ENCODE measurements around the gene CTBP2.

CTBP2 gene

DNA sequence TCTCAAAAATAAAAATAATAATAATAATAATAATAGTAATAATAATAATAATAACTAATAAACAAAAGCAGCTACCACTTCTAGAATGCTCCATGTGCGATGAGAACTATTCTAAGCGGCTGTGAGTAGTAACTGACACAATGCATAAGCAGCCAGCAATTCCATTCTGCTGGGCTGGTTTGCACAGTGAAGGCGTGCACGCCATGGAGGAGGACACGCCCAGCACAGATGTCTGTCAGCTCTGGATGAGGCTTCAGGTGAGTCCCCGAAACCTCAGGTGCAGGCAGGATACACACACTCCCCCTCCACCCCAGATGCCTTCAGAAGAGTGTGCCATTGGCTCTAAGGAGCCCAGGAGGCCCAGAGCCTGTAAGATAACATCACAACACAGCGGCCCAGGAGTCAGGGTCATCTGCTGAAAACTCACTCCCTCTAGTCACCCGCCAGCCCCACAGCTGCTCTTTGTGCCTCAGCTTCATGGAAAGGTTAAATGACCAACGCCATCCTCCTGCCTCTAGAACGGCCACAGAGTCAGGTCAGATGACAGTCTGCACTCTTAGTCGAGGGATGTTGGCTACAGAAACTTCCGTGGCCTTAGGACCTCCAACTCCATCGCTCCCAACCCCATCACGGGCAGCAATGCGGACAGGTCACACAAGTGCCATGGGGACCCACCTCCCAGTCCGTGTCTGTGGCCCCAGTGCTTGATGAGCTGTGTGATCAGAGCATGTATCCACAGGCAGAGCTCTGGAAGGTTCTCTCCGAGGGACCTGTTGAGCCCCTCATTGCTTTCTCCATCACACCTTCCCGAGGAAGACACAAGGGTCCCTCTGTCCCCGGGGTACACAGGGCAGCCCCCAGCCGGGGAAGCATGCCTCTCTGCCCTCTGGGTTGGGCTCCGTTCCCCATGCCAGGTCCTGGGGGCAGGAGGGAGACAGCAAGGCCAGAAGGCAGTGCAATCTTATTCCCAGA, 103.9 kb downstream of the CTBP2 start:
- peak overlapping the region; percentile 52 for H3K9ac ChIP-seq (ENCODE audit: low read length)
- H3K4me1 ChIP-seq (ENCODE audit: control insufficient read depth, insufficient read depth, low read length) = peaks cover 47% of the 10 kb centered on the region
- H3K4me3 ChIP-seq (ENCODE audit: low read length) = no peak overlapping the region

DNA sequence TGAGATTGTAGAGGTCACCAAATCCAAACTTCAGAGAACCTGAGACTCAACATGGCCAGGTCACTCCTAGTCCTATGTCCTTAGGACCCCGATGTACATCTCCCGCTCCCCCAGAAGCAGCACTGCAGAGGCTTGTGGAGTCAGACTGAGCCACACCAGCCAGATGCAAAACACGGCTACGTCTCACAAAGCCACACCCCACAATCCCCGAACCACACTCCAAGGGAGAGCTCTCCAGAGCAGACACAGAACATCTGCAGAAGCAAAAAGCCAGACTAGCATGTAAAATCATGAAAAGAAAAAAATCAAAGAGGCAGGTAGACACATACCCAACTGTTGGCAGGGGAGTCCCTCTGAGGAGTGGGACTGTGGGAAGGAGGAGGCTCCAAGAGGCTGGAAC, 104.9 kb downstream of the CTBP2 start:
- Histone ChIP-seq H3K4me1 (ENCODE audit: control insufficient read depth, insufficient read depth, low read length) (peaks cover 43% of the 10 kb centered on the region), H3K36me3 (ENCODE audit: control insufficient read depth, insufficient read depth, low read length) (no peaks in the 10 kb centered on the region), H3K27me3 (ENCODE audit: control insufficient read depth, insufficient read depth, low read length) (no peaks in the 10 kb centered on the region), H3K9ac (ENCODE audit: low read length) (no peak overlapping the region), H3K4me3 (ENCODE audit: low read length) (no peak overlapping the region), H3K9me3 (ENCODE audit: control insufficient read depth, low read length) (no peaks in the 10 kb centered on the region)

More for the DNA sequence above, 103.9 kb downstream of the CTBP2 start:
- Histone ChIP-seq H3K36me3 (ENCODE audit: control insufficient read depth, insufficient read depth, low read length) (no peaks in the 10 kb centered on the region), H3K27me3 (ENCODE audit: control insufficient read depth, insufficient read depth, low read length) (no peaks in the 10 kb centered on the region), H3K9me3 (ENCODE audit: control insufficient read depth, low read length) (no peaks in the 10 kb centered on the region)

DNA sequence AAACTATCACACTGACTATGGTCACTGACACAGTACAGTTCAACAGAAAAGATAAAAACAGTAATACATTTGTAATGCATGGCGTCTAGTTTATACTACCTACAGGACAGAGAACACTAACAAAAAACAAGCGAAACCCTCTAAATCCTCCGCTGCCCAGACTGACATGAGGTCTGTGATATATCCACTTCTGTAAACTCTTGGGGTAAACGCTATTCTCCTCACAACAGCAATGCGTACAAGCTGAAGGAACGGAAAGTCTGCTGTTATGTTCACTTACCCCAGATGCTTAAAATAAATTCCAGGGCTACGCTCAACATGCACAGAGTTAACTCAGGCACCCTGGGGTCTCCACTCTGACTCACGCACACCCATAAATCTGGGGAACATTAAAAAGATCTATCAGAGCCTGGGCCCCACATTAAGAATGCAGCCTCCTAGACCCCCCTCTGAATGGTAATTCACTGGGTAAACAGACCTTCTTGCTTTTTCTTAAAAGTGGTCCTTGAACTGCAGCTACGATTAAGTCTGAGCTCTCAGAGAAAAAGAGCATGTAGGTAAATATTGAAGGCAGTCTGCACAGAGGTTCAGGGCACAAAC, 105.6 kb downstream of the CTBP2 start:
- Histone ChIP-seq H3K4me3 (ENCODE audit: low read length) (no peak overlapping the region), H3K27me3 (ENCODE audit: control insufficient read depth, insufficient read depth, low read length) (no peaks in the 10 kb centered on the region), H3K9me3 (ENCODE audit: control insufficient read depth, low read length) (no peaks in the 10 kb centered on the region), H3K36me3 (ENCODE audit: control insufficient read depth, insufficient read depth, low read length) (no peaks in the 10 kb centered on the region), H3K4me1 (ENCODE audit: control insufficient read depth, insufficient read depth, low read length) (peaks cover 44% of the 10 kb centered on the region), H3K9ac (ENCODE audit: low read length) (no peak overlapping the region)

DNA sequence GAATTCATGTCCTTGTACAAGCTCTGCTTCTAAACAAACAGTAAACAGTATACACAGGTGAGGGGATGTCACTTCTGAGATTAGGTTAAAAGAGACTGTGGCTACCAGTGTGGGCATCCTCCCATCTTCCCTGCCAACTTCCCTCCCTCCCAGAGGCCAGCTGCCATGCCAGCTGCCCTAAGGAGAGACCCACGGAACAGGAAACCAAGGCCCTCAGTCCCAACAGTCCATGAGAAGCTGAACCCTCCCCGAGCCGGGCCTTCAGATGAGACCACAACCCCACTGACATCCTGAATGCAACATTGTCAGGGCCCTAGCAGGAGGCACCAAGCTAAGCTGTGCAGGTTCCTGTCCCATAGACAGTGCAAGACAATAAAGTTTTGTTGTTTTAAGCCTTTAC, 106.1 kb downstream of the CTBP2 start:
- no peaks in the 10 kb centered on the region for H3K27me3 ChIP-seq (ENCODE audit: control insufficient read depth, insufficient read depth, low read length)
- H3K4me3 ChIP-seq (ENCODE audit: low read length) = no peak overlapping the region
- no peaks in the 10 kb centered on the region for H3K36me3 ChIP-seq (ENCODE audit: control insufficient read depth, insufficient read depth, low read length)
- H3K9me3 ChIP-seq (ENCODE audit: control insufficient read depth, low read length) = no peaks in the 10 kb centered on the region
- H3K4me1 ChIP-seq (ENCODE audit: control insufficient read depth, insufficient read depth, low read length) = peaks cover 49% of the 10 kb centered on the region
- H3K9ac ChIP-seq (ENCODE audit: low read length) = no peak overlapping the region

DNA sequence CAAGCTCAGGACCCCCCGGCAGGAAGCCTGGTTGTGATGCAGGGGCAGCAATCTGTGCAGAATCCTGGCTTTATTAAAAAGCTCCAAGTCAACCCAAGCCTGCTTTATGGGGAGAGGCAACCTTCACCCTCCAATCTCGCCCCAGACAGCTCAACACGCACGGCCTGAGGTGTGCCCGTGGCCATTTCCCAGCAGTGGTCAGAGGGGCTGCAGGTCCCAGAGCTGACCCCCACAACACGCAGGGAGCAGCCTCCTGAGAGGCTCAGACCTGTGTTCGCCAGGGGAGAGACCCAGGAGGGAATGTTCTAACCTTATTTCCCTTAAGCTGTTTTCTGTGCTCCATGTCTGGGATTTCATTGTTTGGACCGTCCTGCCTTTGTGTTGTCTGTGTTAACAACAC, 108.2 kb downstream of the CTBP2 start:
- H3K4me1 ChIP-seq (ENCODE audit: control insufficient read depth, insufficient read depth, low read length) = peaks cover 49% of the 10 kb centered on the region
- H3K9ac ChIP-seq (ENCODE audit: low read length) = no peak overlapping the region
- H3K4me3 ChIP-seq (ENCODE audit: low read length) = no peak overlapping the region
- H3K27me3 ChIP-seq (ENCODE audit: control insufficient read depth, insufficient read depth, low read length) = no peaks in the 10 kb centered on the region
- H3K9me3 ChIP-seq (ENCODE audit: control insufficient read depth, low read length) = no peaks in the 10 kb centered on the region
- no peaks in the 10 kb centered on the region for H3K36me3 ChIP-seq (ENCODE audit: control insufficient read depth, insufficient read depth, low read length)

DNA sequence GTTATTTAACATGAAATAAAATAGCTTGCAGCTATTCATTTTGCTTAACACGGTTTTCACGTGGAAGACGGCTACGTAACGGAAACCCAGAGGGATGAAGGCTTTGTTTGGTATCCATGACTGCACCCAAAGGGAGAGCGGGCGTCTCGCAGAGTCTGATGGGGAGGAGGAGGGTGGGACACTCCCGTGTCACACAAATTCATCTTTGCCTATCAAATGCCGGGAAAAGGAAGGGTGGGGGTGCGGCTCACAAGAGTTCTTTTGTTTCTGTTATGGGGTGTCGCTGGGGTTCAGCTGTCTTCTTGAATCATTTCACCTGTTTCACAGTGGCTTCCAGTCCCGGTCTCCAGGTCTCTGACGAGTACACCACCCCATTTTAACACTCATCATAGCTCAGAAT, 110.0 kb downstream of the CTBP2 start:
- no peaks in the 10 kb centered on the region for H3K9me3 ChIP-seq (ENCODE audit: control insufficient read depth, low read length)
- no peaks in the 10 kb centered on the region for H3K36me3 ChIP-seq (ENCODE audit: control insufficient read depth, insufficient read depth, low read length)
- H3K9ac ChIP-seq (ENCODE audit: low read length) = no peak overlapping the region
- peaks cover 53% of the 10 kb centered on the region for H3K4me1 ChIP-seq (ENCODE audit: control insufficient read depth, insufficient read depth, low read length)
- no peaks in the 10 kb centered on the region for H3K27me3 ChIP-seq (ENCODE audit: control insufficient read depth, insufficient read depth, low read length)
- H3K4me3 ChIP-seq (ENCODE audit: low read length) = no peak overlapping the region

DNA sequence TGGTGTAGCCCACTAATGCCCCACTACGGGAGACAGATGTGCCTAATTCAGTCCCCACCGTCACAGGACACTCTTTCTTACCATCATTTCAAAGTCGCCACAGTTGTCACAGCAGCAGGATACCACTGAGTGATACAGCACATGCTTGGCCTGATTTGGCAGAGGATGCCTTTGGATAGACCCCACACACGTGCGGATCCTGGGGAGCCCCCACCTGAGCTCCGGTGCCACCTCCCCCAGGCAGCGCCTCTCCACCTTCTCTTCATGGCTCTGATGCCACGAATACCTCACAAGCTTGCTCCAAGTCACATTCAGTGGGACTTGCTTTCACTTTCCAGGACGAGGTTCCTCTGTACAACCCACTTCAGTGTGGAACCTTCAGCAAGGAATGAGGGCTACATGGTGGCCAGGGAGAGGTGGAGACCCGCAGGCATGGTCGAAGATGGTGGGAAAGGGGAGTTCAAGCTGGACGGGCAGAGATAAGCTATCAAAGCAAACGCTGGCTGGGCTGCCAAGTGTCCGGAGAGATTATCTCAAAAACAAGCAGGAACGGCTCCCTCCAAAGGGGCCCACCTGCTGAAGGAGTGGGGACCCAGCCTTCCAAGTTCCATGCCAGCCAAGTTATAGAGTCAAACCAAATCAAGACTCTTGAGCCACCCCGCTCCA, 111.0 kb downstream of the CTBP2 start:
- no peak overlapping the region for H3K4me3 ChIP-seq (ENCODE audit: low read length)

DNA sequence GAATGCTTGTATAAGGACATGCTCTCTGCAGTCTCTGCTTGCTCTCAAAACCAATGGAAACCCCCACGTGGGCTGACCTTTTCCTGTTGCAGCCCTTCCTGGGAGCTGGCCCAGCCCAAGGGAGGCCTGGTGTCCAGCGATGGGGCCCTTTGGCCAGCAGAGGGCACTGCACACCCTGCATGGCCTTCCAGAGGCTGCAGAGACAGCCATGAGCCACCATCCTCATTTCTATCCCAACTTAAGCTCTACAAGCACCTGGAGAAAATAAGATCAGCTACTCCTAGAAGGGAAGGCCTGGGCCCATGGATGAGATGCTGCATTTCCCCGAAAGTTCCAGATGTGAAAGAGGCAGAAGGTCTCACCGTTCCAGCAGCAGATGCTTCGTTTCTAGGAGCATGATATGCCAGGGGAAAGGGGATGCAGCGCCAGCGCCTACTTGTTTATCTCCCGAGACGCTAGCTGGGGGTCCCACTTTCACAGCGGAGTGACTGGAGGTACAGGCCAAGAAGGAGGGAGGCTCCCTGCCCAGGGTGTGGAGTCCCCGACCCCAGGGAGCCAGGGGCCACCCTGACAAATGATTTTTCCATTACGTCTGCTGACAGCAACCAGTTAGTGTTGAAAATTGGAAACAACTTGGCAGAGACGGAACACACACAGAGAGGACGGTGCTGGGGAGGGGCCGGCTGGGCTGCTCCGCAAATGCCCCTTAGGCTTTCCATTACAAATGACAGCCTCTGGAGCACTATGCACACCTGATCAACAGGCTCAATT, 112.1 kb downstream of the CTBP2 start:
- Histone ChIP-seq H3K4me3 (ENCODE audit: low read length) (no peak overlapping the region), H3K4me1 (ENCODE audit: control insufficient read depth, insufficient read depth, low read length) (peaks cover 53% of the 10 kb centered on the region), H3K9me3 (ENCODE audit: control insufficient read depth, low read length) (no peaks in the 10 kb centered on the region), H3K27me3 (ENCODE audit: control insufficient read depth, insufficient read depth, low read length) (no peaks in the 10 kb centered on the region), H3K9ac (ENCODE audit: low read length) (peak overlapping the region; percentile 17), H3K36me3 (ENCODE audit: control insufficient read depth, insufficient read depth, low read length) (no peaks in the 10 kb centered on the region)

More for the DNA sequence above, 111.0 kb downstream of the CTBP2 start:
- H3K27me3 ChIP-seq (ENCODE audit: control insufficient read depth, insufficient read depth, low read length) = no peaks in the 10 kb centered on the region
- no peaks in the 10 kb centered on the region for H3K36me3 ChIP-seq (ENCODE audit: control insufficient read depth, insufficient read depth, low read length)
- no peaks in the 10 kb centered on the region for H3K9me3 ChIP-seq (ENCODE audit: control insufficient read depth, low read length)
- H3K9ac ChIP-seq (ENCODE audit: low read length) = no peak overlapping the region
- peaks cover 53% of the 10 kb centered on the region for H3K4me1 ChIP-seq (ENCODE audit: control insufficient read depth, insufficient read depth, low read length)

DNA sequence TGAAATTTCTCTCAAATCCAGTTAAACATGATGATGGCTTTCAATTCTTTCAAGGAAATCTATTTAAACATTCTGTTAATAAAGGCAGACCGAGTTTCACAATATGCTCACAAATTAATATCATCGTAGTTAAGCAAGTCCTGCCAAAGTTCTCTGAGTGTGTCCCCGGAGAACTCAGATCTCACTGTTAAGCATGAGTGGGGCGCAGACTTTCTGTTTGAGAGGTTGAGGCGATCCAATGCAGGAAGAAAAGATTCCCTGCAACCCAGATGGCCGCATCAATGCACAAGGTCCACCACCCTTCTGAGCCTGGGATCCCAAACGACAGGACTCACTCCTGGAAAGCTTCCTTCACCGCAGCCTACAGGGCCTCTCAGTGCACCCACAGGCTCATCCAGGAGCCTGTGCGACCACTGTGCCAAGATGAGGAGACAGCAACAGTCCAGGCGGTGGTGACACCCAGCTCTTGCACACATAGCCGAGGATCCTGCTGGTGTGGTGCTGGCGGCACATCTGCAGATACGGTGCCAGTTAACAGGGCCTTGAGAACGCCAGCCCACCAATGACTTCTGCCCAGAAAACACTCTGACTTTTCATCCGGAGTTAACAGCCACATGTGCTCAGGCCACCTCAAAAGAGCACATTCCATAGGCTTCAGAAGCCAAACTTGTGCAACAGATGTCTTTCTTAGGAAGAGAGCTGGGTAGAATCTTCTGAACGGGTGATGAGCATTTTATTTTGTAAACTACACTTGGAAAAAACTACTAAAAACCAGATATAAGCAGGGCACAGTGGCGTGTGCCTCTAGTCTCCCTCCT, 116.3 kb downstream of the CTBP2 start:
- no peaks in the 10 kb centered on the region for H3K27me3 ChIP-seq (ENCODE audit: control insufficient read depth, insufficient read depth, low read length)
- H3K4me1 ChIP-seq (ENCODE audit: control insufficient read depth, insufficient read depth, low read length) = peaks cover 40% of the 10 kb centered on the region
- H3K4me3 ChIP-seq (ENCODE audit: low read length) = no peak overlapping the region
- no peaks in the 10 kb centered on the region for H3K9me3 ChIP-seq (ENCODE audit: control insufficient read depth, low read length)
- no peaks in the 10 kb centered on the region for H3K36me3 ChIP-seq (ENCODE audit: control insufficient read depth, insufficient read depth, low read length)
- H3K9ac ChIP-seq (ENCODE audit: low read length) = no peak overlapping the region

DNA sequence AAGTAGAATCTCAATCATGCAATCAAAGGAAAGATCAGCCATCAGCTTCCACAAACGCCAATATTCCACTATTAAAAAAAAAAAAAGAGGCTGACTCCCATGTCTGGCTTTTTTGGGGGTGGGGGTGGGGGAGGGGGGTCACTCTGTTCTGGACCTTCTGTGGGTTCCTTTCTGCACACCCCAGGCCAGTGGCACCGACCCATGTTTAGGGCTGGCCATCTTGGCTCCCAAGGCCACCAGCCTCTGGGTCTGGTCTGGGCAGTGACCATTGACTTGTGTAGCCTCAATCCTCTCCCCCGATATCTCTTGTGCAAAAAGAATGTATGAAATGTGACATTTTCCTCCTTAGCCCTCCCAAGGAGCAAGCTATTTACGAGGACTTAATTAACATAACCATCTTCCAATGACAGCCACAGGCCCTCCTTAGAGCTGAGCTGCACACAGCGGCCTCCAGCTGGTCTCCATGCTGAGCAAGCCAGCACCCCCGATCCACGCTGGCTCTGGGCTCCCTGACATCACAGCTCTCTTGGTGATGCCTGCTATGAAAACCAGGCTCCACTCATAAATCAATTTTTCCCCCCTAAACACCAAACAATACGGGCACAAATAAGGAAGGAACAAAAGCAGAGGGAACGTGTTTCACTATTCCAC, 118.4 kb downstream of the CTBP2 start:
- Histone ChIP-seq H3K4me1 (ENCODE audit: control insufficient read depth, insufficient read depth, low read length) (peaks cover 42% of the 10 kb centered on the region), H3K9ac (ENCODE audit: low read length) (no peak overlapping the region), H3K9me3 (ENCODE audit: control insufficient read depth, low read length) (no peaks in the 10 kb centered on the region), H3K4me3 (ENCODE audit: low read length) (no peak overlapping the region), H3K27me3 (ENCODE audit: control insufficient read depth, insufficient read depth, low read length) (no peaks in the 10 kb centered on the region), H3K36me3 (ENCODE audit: control insufficient read depth, insufficient read depth, low read length) (no peaks in the 10 kb centered on the region)

DNA sequence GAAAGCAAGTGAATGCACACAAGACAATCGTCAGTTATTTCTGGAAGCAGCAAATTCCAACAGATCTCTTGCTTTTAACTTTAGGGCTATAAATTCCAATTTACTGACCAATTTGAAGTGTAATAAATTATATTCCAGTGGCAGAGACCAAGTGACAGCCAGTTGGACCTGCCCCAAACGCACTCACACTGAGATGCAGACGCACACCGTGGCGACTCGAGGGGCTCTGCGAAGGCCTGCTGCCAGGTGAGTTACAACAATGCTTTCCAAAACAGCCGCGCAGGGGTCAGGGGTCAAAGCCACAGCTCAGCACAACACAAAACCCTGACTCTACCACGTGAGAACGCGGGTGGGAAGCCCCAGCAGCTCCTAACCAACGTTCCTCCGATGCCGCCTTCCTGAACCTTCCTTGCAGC, 121.0 kb downstream of the CTBP2 start:
- Histone ChIP-seq H3K4me3 (ENCODE audit: low read length) (no peak overlapping the region), H3K9me3 (ENCODE audit: control insufficient read depth, low read length) (no peaks in the 10 kb centered on the region), H3K27me3 (ENCODE audit: control insufficient read depth, insufficient read depth, low read length) (no peaks in the 10 kb centered on the region), H3K36me3 (ENCODE audit: control insufficient read depth, insufficient read depth, low read length) (no peaks in the 10 kb centered on the region), H3K4me1 (ENCODE audit: control insufficient read depth, insufficient read depth, low read length) (peaks cover 49% of the 10 kb centered on the region), H3K9ac (ENCODE audit: low read length) (no peak overlapping the region)

All from mucosa of stomach (tissue), 1 donor.